Measurements from ENCODE around the gene STK31.

DNA sequence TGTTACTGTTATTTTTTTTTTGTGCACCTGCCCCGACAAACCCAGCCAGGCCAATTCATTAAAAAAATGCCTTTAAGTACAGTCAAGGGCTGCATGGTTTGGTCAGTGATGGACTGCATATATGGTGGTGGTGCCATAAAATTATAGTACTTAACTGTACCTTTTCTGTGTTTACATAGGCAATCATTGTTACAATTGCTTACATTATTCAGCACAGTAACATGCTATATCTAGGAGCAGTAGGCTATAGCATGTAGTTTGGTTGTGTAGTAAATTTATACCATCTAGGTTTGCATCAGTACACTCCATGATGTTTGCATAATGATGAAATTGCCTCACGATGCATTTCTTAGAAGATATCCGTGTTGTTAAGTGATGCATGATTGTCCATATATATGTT, 58.0 kb downstream of the STK31 start:
- TF ChIP-seq, protein P1, sequence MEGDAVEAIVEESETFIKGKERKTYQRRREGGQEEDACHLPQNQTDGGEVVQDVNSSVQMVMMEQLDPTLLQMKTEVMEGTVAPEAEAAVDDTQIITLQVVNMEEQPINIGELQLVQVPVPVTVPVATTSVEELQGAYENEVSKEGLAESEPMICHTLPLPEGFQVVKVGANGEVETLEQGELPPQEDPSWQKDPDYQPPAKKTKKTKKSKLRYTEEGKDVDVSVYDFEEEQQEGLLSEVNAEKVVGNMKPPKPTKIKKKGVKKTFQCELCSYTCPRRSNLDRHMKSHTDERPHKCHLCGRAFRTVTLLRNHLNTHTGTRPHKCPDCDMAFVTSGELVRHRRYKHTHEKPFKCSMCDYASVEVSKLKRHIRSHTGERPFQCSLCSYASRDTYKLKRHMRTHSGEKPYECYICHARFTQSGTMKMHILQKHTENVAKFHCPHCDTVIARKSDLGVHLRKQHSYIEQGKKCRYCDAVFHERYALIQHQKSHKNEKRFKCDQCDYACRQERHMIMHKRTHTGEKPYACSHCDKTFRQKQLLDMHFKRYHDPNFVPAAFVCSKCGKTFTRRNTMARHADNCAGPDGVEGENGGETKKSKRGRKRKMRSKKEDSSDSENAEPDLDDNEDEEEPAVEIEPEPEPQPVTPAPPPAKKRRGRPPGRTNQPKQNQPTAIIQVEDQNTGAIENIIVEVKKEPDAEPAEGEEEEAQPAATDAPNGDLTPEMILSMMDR (IDR thresholded peaks at IDR 0.05), result no peak
- TF ChIP-seq EZH2 (IDR thresholded peaks at IDR 0.05) (no peak), EZH2phosphoT487 (IDR thresholded peaks at IDR 0.05) (no peak)

Data from neural progenitor cell (in vitro differentiated cells).